B cell (primary cell): ENCODE data around the gene BAIAP3. TPM values are rescaled to one million over a fixed set of nuclear protein-coding genes. Genes with fewer than 3 reads are reported as not detected.

ENCODE experiments used
- ATAC-seq: fragments of 200-7000 bp; cut with Tn5 transposase; one replicate; pipeline ENCODE4 v1.10.0; 2021; ENCODE audit warnings: low read depth, mild to moderate bottlenecking, moderate number of reproducible peaks, moderate library complexity
- CTCF ChIA-PET: fragments of 350-600 bp; sonication (Branson Sonifier 250); formaldehyde crosslinking; loops from one replicate; lab custom pipeline; 2021; ENCODE audit warnings: antibody characterized with exemption, inconsistent platforms; lab: Charles Lee
- POLR2A ChIA-PET: fragments of 350-600 bp; sonication (Branson Sonifier 250); formaldehyde crosslinking; loops from one replicate; lab custom pipeline; 2021; ENCODE audit warnings: antibody characterized with exemption; lab: Charles Lee
- DNase-seq: peaks from one replicate; pipeline ENCODE4 v3.0.0; 2013
- H2AFZ ChIP-seq: 2 replicates; pipeline ENCODE4 v1.6.1; 2012; ENCODE audit warnings: mild to moderate bottlenecking, low read depth, low read length; ENCODE audit not compliant: insufficient read depth, poor library complexity, severe bottlenecking
- H3K27ac ChIP-seq, 2 donors: 1 replicate in 1 of 2; 2 replicates in 1 of 2; pipeline ENCODE4 v1.5.1; 2012 to 2013; ENCODE audit warnings: low read length in 2 of 2, mild to moderate bottlenecking in 2 of 2, moderate library complexity in 1 of 2
- H3K27me3 ChIP-seq, 4 experiments: fragments of 200-600 bp in 1 of 4; sonication (generic) in 1 of 4; replicated peaks in 1 of 4; 1 replicate in 2 of 4; 2 replicates in 2 of 4; pipeline versions ENCODE4 v1.6.1 to v1.7.0; 2013 to 2016; ENCODE audit warnings: low read length in 3 of 4, mild to moderate bottlenecking in 2 of 4, mixed read lengths in 1 of 4, moderate library complexity in 1 of 4; ENCODE audit not compliant: insufficient read depth in 4 of 4, control insufficient read depth in 3 of 4; ENCODE audit errors: control extremely low read depth in 1 of 4
- H3K36me3 ChIP-seq, 2 experiments: replicated peaks in 1 of 2; 1 replicate in 1 of 2; 2 replicates in 1 of 2; pipeline versions ENCODE4 v1.6.1 to v1.7.1; 2013; ENCODE audit warnings: low read length in 1 of 2; ENCODE audit not compliant: insufficient read depth in 2 of 2, control insufficient read depth in 1 of 2; ENCODE audit errors: control extremely low read depth in 1 of 2, extremely low read depth in 1 of 2
- H3K4me1 ChIP-seq, 2 donors: fragments of 200-600 bp in 1 of 2; sonication (generic) in 1 of 2; 1 replicate in 1 of 2; 2 replicates in 1 of 2; pipeline versions ENCODE4 v1.5.1 to v1.6.1; 2013 to 2017; ENCODE audit warnings: low read length in 2 of 2; ENCODE audit not compliant: control insufficient read depth in 2 of 2, insufficient read depth in 2 of 2
- H3K4me2 ChIP-seq: replicated peaks from 2 replicates; pipeline ENCODE3; 2012; ENCODE audit warnings: mild to moderate bottlenecking, low read depth, low read length; ENCODE audit not compliant: poor library complexity, severe bottlenecking
- H3K4me3 ChIP-seq, 5 experiments: fragments of 200-600 bp in 1 of 5; sonication (generic) in 1 of 5; 1 replicate in 3 of 5; 2 replicates in 2 of 5; pipeline versions ENCODE4 v1.5.1 to v1.7.0; 2011 to 2016; ENCODE audit warnings: low read length in 4 of 5, mild to moderate bottlenecking in 4 of 5, low read depth in 2 of 5, control low read depth in 1 of 5, moderate library complexity in 1 of 5; ENCODE audit not compliant: insufficient read depth in 1 of 5; ENCODE audit errors: control extremely low read depth in 1 of 5, extremely low read depth in 1 of 5
- H3K79me2 ChIP-seq: fragments of 200-600 bp; sonication (generic); one replicate; pipeline ENCODE4 v1.6.0; 2016; ENCODE audit warnings: low read length; ENCODE audit not compliant: control insufficient read depth, insufficient read depth
- H3K9ac ChIP-seq: fragments of 200-600 bp; sonication (generic); 2 replicates; pipeline ENCODE4 v1.6.1; 2017; ENCODE audit warnings: mild to moderate bottlenecking, low read length, moderate library complexity
- H3K9me3 ChIP-seq, 3 donors: one replicate each; pipeline versions ENCODE4 v1.6.1 to v1.7.1; 2013; ENCODE audit warnings: low read length in 2 of 3; ENCODE audit not compliant: control insufficient read depth in 2 of 3, insufficient read depth in 1 of 3; ENCODE audit errors: control extremely low read depth in 1 of 3
- H4K20me1 ChIP-seq: 2 replicates; pipeline ENCODE4 v1.6.0; 2012; ENCODE audit warnings: mild to moderate bottlenecking, low read length; ENCODE audit not compliant: insufficient read depth, control insufficient read depth, poor library complexity, severe bottlenecking
- H3K27ac Mint-ChIP-seq: one replicate; pipeline ENCODE4 v1.8.0; 2021; ENCODE audit warnings: mixed read lengths
- H3K27me3 Mint-ChIP-seq: one replicate; pipeline ENCODE4 v1.8.0; 2021; ENCODE audit warnings: mixed read lengths
- H3K4me1 Mint-ChIP-seq: one replicate; pipeline ENCODE4 v1.8.0; 2021; ENCODE audit warnings: mixed read lengths
- H3K4me3 Mint-ChIP-seq: one replicate; pipeline ENCODE4 v1.8.0; 2021; ENCODE audit warnings: mixed read lengths
- H3K9me3 Mint-ChIP-seq: one replicate; pipeline ENCODE4 v1.8.0; 2022; ENCODE audit warnings: mixed read lengths; ENCODE audit not compliant: insufficient read depth
- EZH2 ChIP-seq: IDR thresholded peaks from 2 replicates; pipeline ENCODE4 v1.6.1; 2012; ENCODE audit warnings: borderline replicate concordance, low read depth, mild to moderate bottlenecking, moderate library complexity, low read length; ENCODE audit not compliant: insufficient read depth, poor library complexity, severe bottlenecking
- WGBS: methylation state at CpG from one replicate; pipeline ENCODE4 v1.1.5; 2013; ENCODE audit warnings: missing lambda C conversion rate; ENCODE audit not compliant: insufficient coverage; 5-methylcytosine and 5-hydroxymethylcytosine counted together
- intact Hi-C: fragments of 100-400 bp; cut with micrococcal nuclease; formaldehyde crosslinking; loops from one replicate; pipeline ENCODE4 v1.10.0; 2022
- polyA plus RNA-seq: library from polyadenylated mRNA; depleted of rRNA; stranded (reverse); fragments of >200 nt; gene quantifications from 2 replicates; pipeline ENCODE4 v1.2.3, GENCODE V29; 2012
- total RNA-seq, 2 donors: library from RNA; stranded (reverse); fragments of 120-200 nt in 1 of 2; gene quantifications; 1 replicate in 1 of 2; 2 replicates in 1 of 2; pipeline versions ENCODE4 v1.2.3 to v1.2.4, GENCODE V29; 2013 to 2022
- TF ChIP-seq, protein P1 (sequence below): fragments of 200-600 bp; IDR thresholded peaks from one replicate; pipeline ENCODE4 v1.8.0; 2022; ENCODE audit warnings: antibody characterized with exemption, mild to moderate bottlenecking

Gene BAIAP3
- total and polyA plus RNA-seq, 2 donors (not counting 1 experiment from before 2014, with no cell fraction given), result 119 to 130 TPM

DNA sequence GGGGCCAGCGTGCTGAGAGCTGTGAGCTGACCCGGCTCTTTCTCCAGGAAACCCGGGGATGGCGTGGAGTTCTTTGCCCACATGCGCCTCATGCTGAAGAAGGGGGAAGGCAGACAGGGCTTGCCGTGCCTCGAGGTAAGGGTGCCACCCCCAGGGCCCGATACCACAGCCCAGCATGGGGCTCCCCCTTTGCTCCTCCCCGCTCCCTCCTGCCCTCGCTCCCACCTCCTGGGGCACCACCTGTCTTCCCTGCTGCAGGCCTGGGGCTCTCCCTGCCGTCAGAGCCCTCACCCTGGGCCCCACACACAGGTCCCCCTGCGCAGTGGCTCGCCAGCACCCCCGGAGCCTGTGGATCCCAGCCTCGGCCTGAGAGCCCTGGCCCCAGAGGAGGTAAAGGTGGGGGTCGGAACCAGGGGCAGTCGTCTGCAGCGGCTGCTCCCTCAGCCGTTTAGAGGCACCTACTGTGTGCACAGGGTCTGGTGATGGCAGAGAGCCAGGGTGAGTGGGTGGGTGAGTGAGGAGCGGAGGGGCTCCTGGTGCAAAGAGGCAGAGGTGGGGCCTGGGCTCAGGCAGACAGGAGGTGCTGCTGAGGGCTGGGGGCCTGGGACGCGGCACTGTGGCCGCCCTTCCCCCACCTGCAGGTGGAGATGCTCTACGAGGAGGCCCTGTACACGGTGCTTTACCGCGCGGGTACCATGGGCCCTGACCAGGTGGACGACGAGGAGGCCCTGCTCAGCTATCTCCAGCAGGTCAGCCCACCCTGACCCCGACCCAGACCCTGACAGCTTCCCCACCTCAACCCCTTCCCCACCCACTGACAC lies 5.6 kb downstream of the BAIAP3 start:
- peaks cover 29% of the 10 kb centered on the region for H3K4me1 Mint-ChIP-seq
- no peaks in the 10 kb centered on the region for H3K9me3 Mint-ChIP-seq
- no peaks in the 10 kb centered on the region for H3K79me2 ChIP-seq
- DNase-seq (no peak), ATAC-seq (no peak)
- 63% methylated on average over 28 of the region's 31 CpGs for WGBS
- H3K9ac ChIP-seq, result no peak overlapping the region
- peaks cover 0 to 9% (median 0%) of the 10 kb centered on the region in 3 donors for H3K9me3 ChIP-seq
- no peak overlapping the region for H2AFZ ChIP-seq
- ChIA-PET CTCF (interaction anchor here (1.4 kb wide), 1 partner anchor 13 kb away, joined by 3 read pairs; no protein-coding TSS in a partner anchor), POLR2A (no interaction called here)
- H3K27me3 Mint-ChIP-seq, result peaks cover 3% of the 10 kb centered on the region
- H3K27ac ChIP-seq, result no peak overlapping the region
- no peak overlapping the region for H3K4me3 Mint-ChIP-seq
- no peak overlapping the region for H3K4me3 ChIP-seq
- no peaks in the 10 kb centered on the region for H3K36me3 ChIP-seq
- peaks cover 29% of the 10 kb centered on the region for H4K20me1 ChIP-seq
- no peak overlapping the region for H3K27ac Mint-ChIP-seq
- no peak overlapping the region for H3K4me2 ChIP-seq
- intact Hi-C loops, result no loop called here
- H3K4me1 ChIP-seq, result peaks cover 34 to 53% of the 10 kb centered on the region in 2 donors
- no peak for TF ChIP-seq EZH2
- TF ChIP-seq, protein P1, sequence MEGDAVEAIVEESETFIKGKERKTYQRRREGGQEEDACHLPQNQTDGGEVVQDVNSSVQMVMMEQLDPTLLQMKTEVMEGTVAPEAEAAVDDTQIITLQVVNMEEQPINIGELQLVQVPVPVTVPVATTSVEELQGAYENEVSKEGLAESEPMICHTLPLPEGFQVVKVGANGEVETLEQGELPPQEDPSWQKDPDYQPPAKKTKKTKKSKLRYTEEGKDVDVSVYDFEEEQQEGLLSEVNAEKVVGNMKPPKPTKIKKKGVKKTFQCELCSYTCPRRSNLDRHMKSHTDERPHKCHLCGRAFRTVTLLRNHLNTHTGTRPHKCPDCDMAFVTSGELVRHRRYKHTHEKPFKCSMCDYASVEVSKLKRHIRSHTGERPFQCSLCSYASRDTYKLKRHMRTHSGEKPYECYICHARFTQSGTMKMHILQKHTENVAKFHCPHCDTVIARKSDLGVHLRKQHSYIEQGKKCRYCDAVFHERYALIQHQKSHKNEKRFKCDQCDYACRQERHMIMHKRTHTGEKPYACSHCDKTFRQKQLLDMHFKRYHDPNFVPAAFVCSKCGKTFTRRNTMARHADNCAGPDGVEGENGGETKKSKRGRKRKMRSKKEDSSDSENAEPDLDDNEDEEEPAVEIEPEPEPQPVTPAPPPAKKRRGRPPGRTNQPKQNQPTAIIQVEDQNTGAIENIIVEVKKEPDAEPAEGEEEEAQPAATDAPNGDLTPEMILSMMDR, result no peak
- H3K27me3 ChIP-seq, result peaks cover 0 to 18% (median 10%) of the 10 kb centered on the region in 4 experiments
